8988T (cell line): Measurements from ENCODE around the gene DPPA5.
"Not testable (repeated sequence)": the region's sequence is repeated elsewhere in the genome, so short reads cannot be mapped to it uniquely, and the experiment has no call there.

Source experiments
- DNase-seq: peaks from one replicate; pipeline ENCODE4 v3.0.0; 2011

DPPA5 gene

GRCh38 chr6:73353636-73354593, at the start of gene DPPA5:
Gene DPPA5 (minus strand): TSS chr6:73354276. CDS start chr6:73354225, 51 bp downstream.
- no peak for DNase-seq

- no peak for DNase-seq
Measured at GRCh38 chr6:73400656-73401055, 46.6 kb upstream of the DPPA5 start.

GRCh38 chr6:73395875-73396274, 41.8 kb upstream of the DPPA5 start:
- DNase-seq: no peak

GRCh38 chr6:73394577-73395354, 40.7 kb upstream of the DPPA5 start, which contains the start of gene DDX43:
Gene DDX43 (plus strand): TSS chr6:73394828. CDS start chr6:73394906, 78 bp downstream.
- no peak for DNase-seq

GRCh38 chr6:73393278-73393677, 39.2 kb upstream of the DPPA5 start:
- DNase-seq: no peak

- not testable (repeated sequence) for DNase-seq
Measured at GRCh38 chr6:73392188-73392587, 38.1 kb upstream of the DPPA5 start.

- DNase-seq: no peak
Measured at GRCh38 chr6:73391675-73392074, 37.6 kb upstream of the DPPA5 start.

GRCh38 chr6:73389854-73390253, 35.8 kb upstream of the DPPA5 start:
- no peak for DNase-seq

- peak; percentile 54 for DNase-seq
Measured at GRCh38 chr6:73388800-73389512, 34.9 kb upstream of the DPPA5 start.

- DNase-seq: no peak
Measured at GRCh38 chr6:73388433-73388799, 34.3 kb upstream of the DPPA5 start.

GRCh38 chr6:73382462-73383113, 28.5 kb upstream of the DPPA5 start:
- no peak for DNase-seq

GRCh38 chr6:73381531-73381930, 27.5 kb upstream of the DPPA5 start:
- DNase-seq: not testable (repeated sequence)

- no peak for DNase-seq
Measured at GRCh38 chr6:73377225-73377624, 23.1 kb upstream of the DPPA5 start.

GRCh38 chr6:73375216-73375615, 21.1 kb upstream of the DPPA5 start:
- DNase-seq: no peak

GRCh38 chr6:73372516-73372915, 18.4 kb upstream of the DPPA5 start:
- no peak for DNase-seq

GRCh38 chr6:73371984-73372383, 17.9 kb upstream of the DPPA5 start:
- DNase-seq: no peak

- no peak for DNase-seq
Measured at GRCh38 chr6:73369563-73369962, 15.5 kb upstream of the DPPA5 start, which contains the start of gene OOEP. Gene OOEP (minus strand): TSS chr6:73369897. CDS start chr6:73369792, 105 bp downstream.

GRCh38 chr6:73369157-73369556, 15.1 kb upstream of the DPPA5 start:
- DNase-seq: no peak

GRCh38 chr6:73368675-73369074, 14.6 kb upstream of the DPPA5 start:
- DNase-seq: no peak

GRCh38 chr6:73367761-73368355, 13.8 kb upstream of the DPPA5 start:
- DNase-seq: no peak

- no peak for DNase-seq
Measured at GRCh38 chr6:73364549-73364948, 10.5 kb upstream of the DPPA5 start.

- DNase-seq: no peak
Measured at GRCh38 chr6:73364121-73364520, 10.0 kb upstream of the DPPA5 start.
